CD14-positive monocyte (primary cell): ENCODE measurements around the gene PTRHD1. TPM values are rescaled to one million over a fixed set of nuclear protein-coding genes. Genes with fewer than 3 reads are reported as not detected.

Experiments
- DNase-seq, 3 donors: peaks; one replicate each; pipeline ENCODE4 v3.0.0-alpha.2; 2011 to 2022
- H2AFZ ChIP-seq: 2 replicates; pipeline ENCODE4 v1.6.0; 2012; ENCODE audit warnings: mild to moderate bottlenecking, low read depth, low read length, inconsistent platforms; ENCODE audit not compliant: insufficient read depth, poor library complexity, severe bottlenecking
- H3K27ac ChIP-seq, 2 donors: 1 replicate in 1 of 2; 2 replicates in 1 of 2; pipeline ENCODE4 v1.5.1; 2012 to 2013; ENCODE audit warnings: low read length in 2 of 2, control low read depth in 1 of 2, inconsistent platforms in 1 of 2, low read depth in 1 of 2, mild to moderate bottlenecking in 1 of 2
- H3K27me3 ChIP-seq, 2 donors: one replicate each; pipeline versions ENCODE4 v1.6.0 to v1.6.1; 2011 to 2013; ENCODE audit warnings: low read length in 2 of 2; ENCODE audit not compliant: control insufficient read depth in 2 of 2, insufficient read depth in 2 of 2
- H3K36me3 ChIP-seq, 2 donors: replicated peaks in 1 of 2; 1 replicate in 1 of 2; 2 replicates in 1 of 2; pipeline versions ENCODE4 v1.5.1 to v1.6.1; 2012 to 2013; ENCODE audit warnings: low read length in 2 of 2, control low read depth in 1 of 2, inconsistent platforms in 1 of 2, mild to moderate bottlenecking in 1 of 2; ENCODE audit not compliant: insufficient read depth in 2 of 2, control insufficient read depth in 1 of 2
- H3K4me1 ChIP-seq, 2 donors: 1 replicate in 1 of 2; 2 replicates in 1 of 2; pipeline versions ENCODE4 v1.5.1 to v1.6.1; 2012 to 2013; ENCODE audit warnings: low read length in 2 of 2, control low read depth in 1 of 2, inconsistent platforms in 1 of 2, mild to moderate bottlenecking in 1 of 2, moderate library complexity in 1 of 2; ENCODE audit not compliant: insufficient read depth in 2 of 2, control insufficient read depth in 1 of 2
- H3K4me2 ChIP-seq: replicated peaks from 2 replicates; pipeline ENCODE3; 2012; ENCODE audit warnings: low read length, moderate library complexity, mild to moderate bottlenecking; ENCODE audit not compliant: poor library complexity, severe bottlenecking; ENCODE audit errors: extremely low read depth
- H3K4me3 ChIP-seq, 3 experiments: fragments of 200-600 bp in 1 of 3; sonication (generic) in 1 of 3; replicated peaks in 1 of 3; 1 replicate in 2 of 3; 2 replicates in 1 of 3; pipeline ENCODE4 v1.5.1; 2011 to 2013; ENCODE audit warnings: low read length in 3 of 3, mild to moderate bottlenecking in 3 of 3, control low read depth in 2 of 3, low read depth in 2 of 3, inconsistent platforms in 1 of 3, moderate library complexity in 1 of 3
- H3K79me2 ChIP-seq: 2 replicates; pipeline ENCODE4 v1.6.0; 2012; ENCODE audit warnings: mild to moderate bottlenecking, control low read depth, inconsistent platforms, low read length, moderate library complexity; ENCODE audit not compliant: insufficient read depth
- H3K9ac ChIP-seq: 2 replicates; pipeline ENCODE4 v1.6.0; 2017; ENCODE audit warnings: low read length, mild to moderate bottlenecking; ENCODE audit not compliant: insufficient read depth, poor library complexity, severe bottlenecking
- H3K9me3 ChIP-seq, 2 donors: replicated peaks in 1 of 2; 1 replicate in 1 of 2; 2 replicates in 1 of 2; pipeline versions ENCODE4 v1.5.1 to v1.6.1; 2012 to 2013; ENCODE audit warnings: low read length in 2 of 2, control low read depth in 1 of 2; ENCODE audit not compliant: control insufficient read depth in 1 of 2, insufficient read depth in 1 of 2
- H4K20me1 ChIP-seq: 2 replicates; pipeline ENCODE4 v1.6.0; 2012; ENCODE audit warnings: mild to moderate bottlenecking, low read length, control low read depth, moderate library complexity; ENCODE audit not compliant: insufficient read depth
- H3K27ac Mint-ChIP-seq, 7 donors: one replicate each; pipeline ENCODE4 v1.8.0; 2020; ENCODE audit warnings: mild to moderate bottlenecking in 7 of 7, mixed read lengths in 7 of 7, moderate library complexity in 6 of 7, inconsistent platforms in 2 of 7
- H3K27me3 Mint-ChIP-seq, 3 donors: one replicate each; pipeline ENCODE4 v1.8.0; 2021 to 2022; ENCODE audit warnings: low read depth in 3 of 3, mild to moderate bottlenecking in 3 of 3, mixed read lengths in 3 of 3, moderate library complexity in 3 of 3, inconsistent platforms in 1 of 3
- H3K36me3 Mint-ChIP-seq, 2 donors: one replicate each; pipeline ENCODE4 v1.8.0; 2020; ENCODE audit warnings: mixed read lengths in 2 of 2, inconsistent platforms in 1 of 2, mild to moderate bottlenecking in 1 of 2
- H3K4me1 Mint-ChIP-seq: one replicate; pipeline ENCODE4 v1.8.0; 2020; ENCODE audit warnings: mild to moderate bottlenecking, mixed read lengths
- H3K4me3 Mint-ChIP-seq, 2 donors: one replicate each; pipeline ENCODE4 v1.8.0; 2020; ENCODE audit warnings: mild to moderate bottlenecking in 2 of 2, mixed read lengths in 2 of 2, moderate library complexity in 1 of 2
- H3K9me3 Mint-ChIP-seq, 7 donors: one replicate each; pipeline ENCODE4 v1.8.0; 2020 to 2022; ENCODE audit warnings: mixed read lengths in 7 of 7, mild to moderate bottlenecking in 6 of 7, moderate library complexity in 6 of 7, inconsistent platforms in 2 of 7
- WGBS: methylation state at CpG from one replicate; pipeline ENCODE4 v1.1.5; 2013; ENCODE audit warnings: missing lambda C conversion rate; ENCODE audit not compliant: insufficient coverage; 5-methylcytosine and 5-hydroxymethylcytosine counted together
- intact Hi-C, 2 donors: fragments of 100-400 bp; cut with micrococcal nuclease; formaldehyde crosslinking; loops; one replicate each; pipeline versions ENCODE4 v1.15.0 to v1.15.1; 2023
- polyA plus RNA-seq, 3 donors: library from polyadenylated mRNA; depleted of rRNA in 1 of 3; unstranded in 2 of 3; stranded (reverse) in 1 of 3; fragments of 300-500 nt in 2 of 3; fragments of >200 nt in 1 of 3; fragmentation: Illumina TruSeq in 2 of 3; gene quantifications; 1 replicate in 2 of 3; 2 replicates in 1 of 3; pipeline ENCODE4 v1.2.3, GENCODE V29; 2012 to 2021
- TF ChIP-seq, protein P1 (sequence below): fragments of 200-600 bp; IDR thresholded peaks from one replicate; pipeline ENCODE4 v1.8.0; 2022; ENCODE audit warnings: antibody characterized with exemption, mild to moderate bottlenecking

PTRHD1 gene
- polyA plus RNA-seq, 3 donors, result 20.3 to 86.2 (median 78.6) TPM

DNA sequence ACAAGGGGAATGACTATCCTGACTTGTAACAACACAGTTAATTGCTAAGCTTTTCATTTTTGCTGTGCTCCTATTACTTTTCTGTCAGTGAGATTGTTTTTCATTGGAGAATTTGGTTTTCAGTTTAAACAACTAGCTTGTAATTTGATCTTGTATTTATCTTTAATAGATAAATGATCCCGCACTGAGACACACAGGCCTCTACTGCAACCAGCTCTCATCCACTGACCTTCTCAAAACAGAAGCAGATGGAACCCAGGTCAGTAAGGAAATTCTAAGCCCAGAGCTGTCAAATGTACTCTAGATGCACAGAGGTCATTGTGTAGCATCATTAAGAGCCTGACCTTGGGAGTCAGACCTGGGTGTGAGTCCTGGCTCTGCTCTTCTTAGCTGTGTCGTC is 30.7 kb downstream of the PTRHD1 start:
- Mint-ChIP-seq H3K27ac (no peak overlapping the region), H3K27me3 (no peaks in the 10 kb centered on the region), H3K36me3 (peaks cover 63 to 82% of the 10 kb centered on the region in 2 donors), H3K4me1 (no peaks in the 10 kb centered on the region), H3K9me3 (no peaks in the 10 kb centered on the region), H3K4me3 (no peak overlapping the region)
- WGBS, result no CpG with 5 or more reads among the region's 2 CpGs
- no peak overlapping the region for H3K27ac ChIP-seq
- H3K27me3 ChIP-seq, result no peaks in the 10 kb centered on the region
- DNase-seq, result no peak
- no peaks in the 10 kb centered on the region for H4K20me1 ChIP-seq
- no peaks in the 10 kb centered on the region for H3K9me3 ChIP-seq
- H2AFZ ChIP-seq, result no peak overlapping the region
- TF ChIP-seq, protein P1, sequence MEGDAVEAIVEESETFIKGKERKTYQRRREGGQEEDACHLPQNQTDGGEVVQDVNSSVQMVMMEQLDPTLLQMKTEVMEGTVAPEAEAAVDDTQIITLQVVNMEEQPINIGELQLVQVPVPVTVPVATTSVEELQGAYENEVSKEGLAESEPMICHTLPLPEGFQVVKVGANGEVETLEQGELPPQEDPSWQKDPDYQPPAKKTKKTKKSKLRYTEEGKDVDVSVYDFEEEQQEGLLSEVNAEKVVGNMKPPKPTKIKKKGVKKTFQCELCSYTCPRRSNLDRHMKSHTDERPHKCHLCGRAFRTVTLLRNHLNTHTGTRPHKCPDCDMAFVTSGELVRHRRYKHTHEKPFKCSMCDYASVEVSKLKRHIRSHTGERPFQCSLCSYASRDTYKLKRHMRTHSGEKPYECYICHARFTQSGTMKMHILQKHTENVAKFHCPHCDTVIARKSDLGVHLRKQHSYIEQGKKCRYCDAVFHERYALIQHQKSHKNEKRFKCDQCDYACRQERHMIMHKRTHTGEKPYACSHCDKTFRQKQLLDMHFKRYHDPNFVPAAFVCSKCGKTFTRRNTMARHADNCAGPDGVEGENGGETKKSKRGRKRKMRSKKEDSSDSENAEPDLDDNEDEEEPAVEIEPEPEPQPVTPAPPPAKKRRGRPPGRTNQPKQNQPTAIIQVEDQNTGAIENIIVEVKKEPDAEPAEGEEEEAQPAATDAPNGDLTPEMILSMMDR, result no peak
- H3K36me3 ChIP-seq, result peaks cover 61 to 94% of the 10 kb centered on the region in 2 donors
- no peak overlapping the region for H3K9ac ChIP-seq
- no peaks in the 10 kb centered on the region for H3K79me2 ChIP-seq
- no peak overlapping the region for H3K4me2 ChIP-seq
- H3K4me3 ChIP-seq, result no peak overlapping the region
- intact Hi-C loops, result no loop called here
- H3K4me1 ChIP-seq, result no peaks in the 10 kb centered on the region

DNA sequence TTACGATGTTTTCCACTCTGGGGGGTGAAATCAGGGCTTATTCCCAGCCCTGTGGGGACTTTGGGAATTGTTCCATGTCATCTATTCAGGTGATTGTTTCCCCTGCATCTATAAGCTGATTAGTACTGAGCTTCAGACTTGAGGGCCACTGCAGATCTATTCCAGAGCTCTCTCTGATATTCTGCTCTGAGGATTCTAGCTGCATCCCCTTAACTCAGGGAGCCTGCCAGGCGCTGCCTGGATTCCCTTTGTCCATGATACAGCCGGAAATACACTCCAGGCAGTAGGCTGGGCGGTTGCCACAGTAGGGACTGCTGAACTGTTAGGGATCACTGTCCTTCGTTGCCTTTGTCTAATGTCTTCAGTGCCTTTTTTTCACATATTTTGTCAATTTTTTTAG is 31.3 kb downstream of the PTRHD1 start:
- Histone ChIP-seq H3K36me3 (peaks cover 57 to 94% of the 10 kb centered on the region in 2 donors), H3K27me3 (no peaks in the 10 kb centered on the region), H2AFZ (no peak overlapping the region), H3K4me3 (no peak overlapping the region), H3K9me3 (no peaks in the 10 kb centered on the region), H3K4me1 (no peaks in the 10 kb centered on the region), H3K9ac (no peak overlapping the region), H3K27ac (no peak overlapping the region), H4K20me1 (peaks cover 3% of the 10 kb centered on the region), H3K79me2 (no peaks in the 10 kb centered on the region), H3K4me2 (no peak overlapping the region)
- no peak for DNase-seq
- Mint-ChIP-seq H3K27ac (no peak overlapping the region), H3K4me3 (no peak overlapping the region), H3K36me3 (peaks cover 59 to 81% of the 10 kb centered on the region in 2 donors), H3K4me1 (no peaks in the 10 kb centered on the region), H3K27me3 (no peaks in the 10 kb centered on the region), H3K9me3 (no peaks in the 10 kb centered on the region)
- TF ChIP-seq, protein P1, result no peak
- WGBS, result 97% methylated on average over 3 of the region's 5 CpGs
- intact Hi-C loops, result no loop called here
